NCI-H1694 treated with DMSO at 0.1 percent for 48 hours (cell line): ENCODE measurements around the gene PROSER1.
"Not testable (repeated sequence)": the region's sequence is repeated elsewhere in the genome, so short reads cannot be mapped to it uniquely, and the experiment has no call there.

Source experiments
- DNase-seq: peaks from one replicate; lab custom pipeline; 2025; lab: John Stamatoyannopoulos, UW

PROSER1 gene

GRCh38 chr13:39025433-39025839, 12.5 kb downstream of the PROSER1 start:
- no peak for DNase-seq

GRCh38 chr13:39023761-39024160, 14.1 kb downstream of the PROSER1 start:
- no peak for DNase-seq

- DNase-seq = no peak
Measured at GRCh38 chr13:39023316-39023715, 14.6 kb downstream of the PROSER1 start.

- no peak for DNase-seq
Measured at GRCh38 chr13:39020853-39021462, 16.9 kb downstream of the PROSER1 start.

GRCh38 chr13:39016787-39017186, 21.1 kb downstream of the PROSER1 start:
- DNase-seq = peak; percentile 27

GRCh38 chr13:39016087-39016486, 21.8 kb downstream of the PROSER1 start:
- DNase-seq = peak; percentile 35

GRCh38 chr13:39013462-39013861, 24.4 kb downstream of the PROSER1 start:
- DNase-seq = no peak

GRCh38 chr13:39012608-39013007, 25.3 kb downstream of the PROSER1 start:
- DNase-seq = no peak

- not testable (repeated sequence) for DNase-seq
Measured at GRCh38 chr13:39006371-39007111, 31.3 kb downstream of the PROSER1 start.

- DNase-seq = no peak
Measured at GRCh38 chr13:38998739-38999138, 39.1 kb downstream of the PROSER1 start.

- DNase-seq = no peak
Measured at GRCh38 chr13:38993381-38993780, 44.5 kb downstream of the PROSER1 start.

- no peak for DNase-seq
Measured at GRCh38 chr13:38990693-38991092, 47.2 kb downstream of the PROSER1 start, which contains the start of gene STOML3. Gene STOML3, minus strand, starts transcription at chr13:38990831. Its CDS starts 110 bp downstream, at chr13:38990721.

GRCh38 chr13:38981096-38981495, 56.8 kb downstream of the PROSER1 start:
- DNase-seq = no peak

GRCh38 chr13:38980750-38981078, 57.2 kb downstream of the PROSER1 start:
- no peak for DNase-seq

- DNase-seq = no peak
Measured at GRCh38 chr13:38979891-38980749, 57.8 kb downstream of the PROSER1 start.

- no peak for DNase-seq
Measured at GRCh38 chr13:38970380-38971051, 67.4 kb downstream of the PROSER1 start.

GRCh38 chr13:38969187-38969586, 68.7 kb downstream of the PROSER1 start:
- no peak for DNase-seq

- DNase-seq = no peak
Measured at GRCh38 chr13:38967446-38967845, 70.4 kb downstream of the PROSER1 start.

GRCh38 chr13:38965281-38965680, 72.6 kb downstream of the PROSER1 start:
- DNase-seq = no peak

- DNase-seq = no peak
Measured at GRCh38 chr13:38960175-38960574, 77.7 kb downstream of the PROSER1 start.
